Measurements from ENCODE around the gene PODNL1. TPM values are rescaled to one million over a fixed set of nuclear protein-coding genes. Genes with fewer than 3 reads are reported as not detected.
A peak's percentile ranks its signal among the peaks of the same experiment; 100 is the strongest.

PODNL1 gene, protein sequence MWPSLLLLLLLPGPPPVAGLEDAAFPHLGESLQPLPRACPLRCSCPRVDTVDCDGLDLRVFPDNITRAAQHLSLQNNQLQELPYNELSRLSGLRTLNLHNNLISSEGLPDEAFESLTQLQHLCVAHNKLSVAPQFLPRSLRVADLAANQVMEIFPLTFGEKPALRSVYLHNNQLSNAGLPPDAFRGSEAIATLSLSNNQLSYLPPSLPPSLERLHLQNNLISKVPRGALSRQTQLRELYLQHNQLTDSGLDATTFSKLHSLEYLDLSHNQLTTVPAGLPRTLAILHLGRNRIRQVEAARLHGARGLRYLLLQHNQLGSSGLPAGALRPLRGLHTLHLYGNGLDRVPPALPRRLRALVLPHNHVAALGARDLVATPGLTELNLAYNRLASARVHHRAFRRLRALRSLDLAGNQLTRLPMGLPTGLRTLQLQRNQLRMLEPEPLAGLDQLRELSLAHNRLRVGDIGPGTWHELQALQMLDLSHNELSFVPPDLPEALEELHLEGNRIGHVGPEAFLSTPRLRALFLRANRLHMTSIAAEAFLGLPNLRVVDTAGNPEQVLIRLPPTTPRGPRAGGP
- total RNA-seq = not detected in 2 replicates

DNA sequence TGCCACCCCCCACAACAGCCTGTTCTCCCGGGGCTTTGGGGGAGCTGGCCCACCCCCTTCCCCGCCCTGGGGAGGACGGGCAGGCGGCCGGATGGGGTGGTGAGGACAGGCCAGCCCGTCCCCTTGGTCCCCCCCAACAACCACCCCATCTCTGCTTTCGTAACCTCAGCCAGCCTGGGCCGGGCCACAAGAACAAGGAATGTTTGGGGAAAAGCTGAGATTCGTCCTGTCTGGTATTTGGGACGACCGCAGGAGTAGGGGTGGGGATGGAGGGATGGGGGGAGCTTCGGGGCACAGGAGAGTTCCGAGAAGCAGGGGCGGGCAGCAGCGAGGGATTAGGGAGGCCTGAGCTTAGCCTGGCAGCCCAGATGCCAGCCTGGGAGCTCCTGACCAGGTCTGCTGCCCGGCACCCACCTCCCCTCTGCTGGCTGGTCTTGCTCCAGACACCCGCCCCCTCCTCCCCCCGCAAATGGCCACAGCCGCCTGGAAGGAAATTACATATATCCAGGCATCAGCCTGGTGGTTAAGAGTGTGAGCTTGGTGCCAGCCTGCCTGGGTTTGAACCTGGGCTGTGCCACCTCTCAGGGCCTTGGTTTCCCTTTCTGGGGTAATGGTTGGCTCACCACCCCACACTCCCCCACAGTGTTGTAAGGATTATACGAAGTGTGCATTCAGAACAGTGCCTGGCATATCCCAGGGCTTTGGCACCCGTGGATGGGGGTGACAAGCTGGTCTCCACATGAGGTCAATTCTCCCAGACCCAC, at the start of gene PODNL1:
Gene PODNL1 (minus strand): TSS at position 117 of the 764 bp plus-strand sequence. CDS start 236 bp downstream, outside the sequence.
- Mint-ChIP-seq H3K9me3 (no peaks in the 10 kb centered on the region), H3K4me3 (no peak within 1 kb of the TSS), H3K36me3 (ENCODE audit: low read depth) (no peaks in the 10 kb centered on the region), H3K4me1 (ENCODE audit: low read depth) (no peaks in the 10 kb centered on the region), H3K27ac (no peak within 1 kb of the TSS), H3K27me3 (ENCODE audit: insufficient read depth) (peaks cover 7% of the 10 kb centered on the region)
- intact Hi-C loops (cut with micrococcal nuclease) = no loop called here
- no peak for DNase-seq (ENCODE audit: low spot score)

DNA sequence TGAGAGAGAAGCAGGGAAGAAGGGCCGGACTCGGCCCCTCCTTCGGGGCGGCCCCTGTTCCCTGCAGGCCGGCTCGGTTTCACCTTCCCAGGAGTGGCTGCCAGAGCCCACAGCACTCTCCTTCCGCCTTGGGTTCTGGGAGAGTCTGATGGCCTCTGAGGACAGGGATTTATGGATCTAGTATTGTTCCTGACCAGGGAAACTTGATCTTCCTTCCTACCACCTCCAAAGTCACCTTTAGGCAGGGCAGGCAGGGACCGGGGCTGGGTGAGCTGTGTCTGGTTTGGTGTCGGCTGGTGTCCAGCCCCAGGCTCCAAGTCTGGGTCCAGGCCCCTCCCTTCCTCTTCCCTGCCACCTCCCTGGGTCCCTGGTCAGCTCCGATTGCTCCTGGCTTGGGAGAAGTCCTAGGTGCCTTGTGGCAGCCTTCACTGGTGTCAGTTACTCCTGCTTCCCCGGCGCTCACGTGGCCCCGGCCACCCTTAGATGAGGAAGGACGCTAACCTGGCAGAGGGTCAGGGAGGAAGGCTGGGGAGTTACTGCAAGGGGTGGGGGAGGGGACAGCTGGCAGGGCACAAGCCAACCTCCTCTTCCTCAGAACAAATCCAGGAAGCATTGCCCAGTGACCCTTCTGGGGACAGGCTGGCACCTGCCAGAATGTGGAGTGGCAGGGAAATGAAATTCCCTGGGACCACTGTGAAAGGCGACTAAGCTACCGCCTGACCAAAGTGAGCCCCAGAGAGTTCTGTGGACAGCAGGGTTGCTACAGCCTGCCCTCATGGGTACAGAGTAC, 49.1 kb upstream of the PODNL1 start:
- Mint-ChIP-seq H3K27ac (peak overlapping the region; percentile 88), H3K36me3 (ENCODE audit: low read depth) (peaks cover 15% of the 10 kb centered on the region), H3K4me3 (peak overlapping the region; percentile 56), H3K9me3 (no peaks in the 10 kb centered on the region), H3K27me3 (ENCODE audit: insufficient read depth) (no peaks in the 10 kb centered on the region), H3K4me1 (ENCODE audit: low read depth) (peaks cover 40% of the 10 kb centered on the region)
- intact Hi-C loops (cut with micrococcal nuclease) = loop anchor here (2.0 kb wide), 2 partner anchors 86 to 94 kb away; partner anchors contain the start of gene MISP3
- no peak for DNase-seq (ENCODE audit: low spot score)

DNA sequence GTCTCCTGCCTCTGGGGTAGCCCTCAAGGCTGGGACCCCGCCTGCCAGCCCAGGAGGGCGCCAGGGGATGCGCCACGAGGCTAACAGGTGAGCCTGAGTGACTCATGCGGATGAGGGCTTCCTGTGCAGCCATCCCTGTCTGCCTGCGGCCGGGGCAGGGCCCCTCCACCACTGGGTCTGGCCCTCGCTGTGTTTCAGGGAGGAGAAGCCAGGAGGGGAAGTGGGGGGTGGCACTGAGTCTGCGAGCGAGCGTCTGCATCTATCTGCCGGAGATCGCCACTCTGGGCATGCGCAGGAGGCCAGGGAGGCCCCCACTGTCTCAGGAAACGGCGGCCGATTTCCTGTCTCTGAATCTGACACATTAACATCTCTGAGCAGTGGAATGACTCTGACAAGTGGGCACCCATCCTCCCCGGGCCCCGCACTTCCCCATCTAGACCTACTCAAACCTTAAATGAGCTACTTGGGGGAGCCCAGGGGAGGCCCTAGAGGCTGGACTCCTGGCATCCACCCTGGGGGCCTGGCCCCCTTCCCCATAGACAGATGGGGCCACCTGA, 48.2 kb upstream of the PODNL1 start:
- DNase-seq (ENCODE audit: low spot score) = peak; percentile 96
- H3K27me3 Mint-ChIP-seq (ENCODE audit: insufficient read depth) = no peaks in the 10 kb centered on the region
- peaks cover 48% of the 10 kb centered on the region for H3K4me1 Mint-ChIP-seq (ENCODE audit: low read depth)
- no peaks in the 10 kb centered on the region for H3K9me3 Mint-ChIP-seq
- H3K36me3 Mint-ChIP-seq (ENCODE audit: low read depth) = peaks cover 9% of the 10 kb centered on the region
- peak overlapping the region; percentile 56 for H3K4me3 Mint-ChIP-seq
- intact Hi-C loops (cut with micrococcal nuclease) = loop anchor here (1.0 to 2.0 kb wide), 7 partner anchors 20 to 106 kb away; partner anchors contain the start of genes BRME1, CC2D1A, DCAF15 and MISP3
- H3K27ac Mint-ChIP-seq = peak overlapping the region; percentile 88

DNA sequence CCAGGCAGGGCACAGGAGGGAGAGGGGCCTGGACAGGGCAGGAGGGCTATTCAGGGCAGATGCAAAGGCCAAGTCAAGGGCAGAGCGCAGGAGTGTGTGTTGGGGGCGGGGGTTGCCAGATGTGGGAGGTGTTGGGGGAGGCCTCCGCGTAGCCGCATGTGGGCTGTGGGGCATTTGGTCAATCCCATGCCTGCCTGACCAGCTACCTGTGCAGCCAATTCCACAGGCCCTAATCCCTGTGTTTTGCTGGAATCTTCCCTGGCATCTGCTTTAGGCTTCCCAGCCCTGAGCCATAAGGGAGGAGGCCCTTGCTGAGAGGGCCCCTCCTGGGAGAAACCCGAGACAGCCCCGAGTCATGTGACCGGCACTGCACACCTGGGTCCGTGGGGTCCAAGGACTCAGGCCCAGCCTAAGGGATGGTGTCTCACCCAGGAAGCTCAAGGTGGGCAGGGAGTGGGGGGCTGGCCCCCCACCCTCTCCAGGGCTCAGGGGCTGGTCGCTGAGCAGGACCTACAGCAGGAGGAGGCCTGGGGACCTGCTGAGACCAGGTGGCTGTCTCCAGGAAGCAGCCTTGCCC, 47.6 kb upstream of the PODNL1 start:
- no peaks in the 10 kb centered on the region for H3K27me3 Mint-ChIP-seq (ENCODE audit: insufficient read depth)
- H3K9me3 Mint-ChIP-seq = no peaks in the 10 kb centered on the region
- H3K4me3 Mint-ChIP-seq = no peak overlapping the region
- DNase-seq (ENCODE audit: low spot score) = no peak
- H3K36me3 Mint-ChIP-seq (ENCODE audit: low read depth) = peaks cover 4% of the 10 kb centered on the region
- peak overlapping the region; percentile 88 for H3K27ac Mint-ChIP-seq
- intact Hi-C loops (cut with micrococcal nuclease) = loop anchor here (1.0 to 2.0 kb wide), 7 partner anchors 20 to 106 kb away; partner anchors contain the start of genes BRME1, CC2D1A, DCAF15 and MISP3
- H3K4me1 Mint-ChIP-seq (ENCODE audit: low read depth) = peaks cover 48% of the 10 kb centered on the region

DNA sequence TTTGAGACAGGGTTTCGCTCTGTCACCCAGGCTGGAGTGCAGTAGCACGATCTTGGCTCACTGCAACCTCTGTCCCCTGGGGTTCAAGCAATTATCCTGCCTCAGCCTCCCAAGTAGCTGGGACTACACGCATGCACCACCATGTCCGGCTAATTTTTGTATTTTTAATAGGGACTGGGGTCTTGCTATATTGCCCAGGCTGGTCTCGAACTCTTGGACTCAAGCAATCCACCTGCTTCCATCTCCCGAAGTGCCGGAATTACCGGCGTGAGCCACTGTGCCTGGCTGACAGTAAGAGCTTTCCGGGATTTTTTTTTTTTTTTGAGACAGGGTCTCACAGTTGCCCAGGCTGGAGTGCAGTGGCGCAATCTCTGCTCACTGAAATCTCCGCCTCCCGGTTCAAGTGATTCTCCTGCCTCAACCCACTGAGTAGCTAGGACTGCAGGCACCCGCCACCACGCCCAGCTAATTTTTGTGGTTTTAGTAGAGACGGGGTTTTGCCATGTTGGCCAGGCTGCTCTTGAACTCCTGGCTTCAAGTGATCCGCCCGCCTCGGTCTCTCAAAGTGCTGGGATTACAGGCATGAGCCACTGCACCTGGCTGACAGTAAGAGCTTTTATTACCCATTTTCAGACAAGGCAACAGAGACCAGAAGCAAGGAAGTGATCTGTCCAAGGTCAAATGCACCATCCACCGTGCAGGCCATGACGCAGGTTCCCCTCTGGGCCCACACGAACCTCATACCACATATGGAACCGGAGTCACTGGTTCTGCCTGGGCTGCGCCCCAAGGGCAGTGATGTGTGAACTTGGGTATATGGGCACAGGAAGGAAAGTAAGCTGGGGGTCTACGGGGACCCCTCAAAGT, 46.9 kb upstream of the PODNL1 start:
- no peaks in the 10 kb centered on the region for H3K9me3 Mint-ChIP-seq
- DNase-seq (ENCODE audit: low spot score) = no peak
- intact Hi-C loops (cut with micrococcal nuclease) = no loop called here
- no peaks in the 10 kb centered on the region for H3K27me3 Mint-ChIP-seq (ENCODE audit: insufficient read depth)
- H3K27ac Mint-ChIP-seq = peak overlapping the region; percentile 88
- H3K36me3 Mint-ChIP-seq (ENCODE audit: low read depth) = peaks cover 2% of the 10 kb centered on the region
- H3K4me1 Mint-ChIP-seq (ENCODE audit: low read depth) = peaks cover 48% of the 10 kb centered on the region
- no peak overlapping the region for H3K4me3 Mint-ChIP-seq

DNA sequence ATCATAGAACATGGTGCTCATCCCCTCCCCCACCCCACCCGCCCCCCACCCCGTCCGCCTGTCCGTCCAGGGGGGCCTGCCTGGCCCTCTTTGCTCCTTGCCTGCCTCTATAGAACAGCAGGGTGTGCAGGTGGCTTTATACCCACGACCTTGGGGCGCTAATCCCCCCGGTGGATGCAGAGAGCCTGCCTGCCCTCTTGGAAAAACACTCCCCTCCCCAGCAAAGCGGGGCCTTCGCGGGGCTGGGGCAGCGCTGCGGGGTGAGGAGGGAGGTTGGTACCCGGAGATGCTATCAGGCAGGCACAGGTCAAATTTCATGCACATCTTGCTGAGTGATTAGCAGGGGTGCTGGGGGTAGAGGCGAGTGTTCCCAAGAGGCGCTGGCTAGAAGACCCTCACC, 46.0 kb upstream of the PODNL1 start:
- peaks cover 42% of the 10 kb centered on the region for H3K4me1 Mint-ChIP-seq (ENCODE audit: low read depth)
- H3K36me3 Mint-ChIP-seq (ENCODE audit: low read depth) = peaks cover 2% of the 10 kb centered on the region
- no peak overlapping the region for H3K4me3 Mint-ChIP-seq
- no peak overlapping the region for H3K27ac Mint-ChIP-seq
- no peaks in the 10 kb centered on the region for H3K9me3 Mint-ChIP-seq
- H3K27me3 Mint-ChIP-seq (ENCODE audit: insufficient read depth) = no peaks in the 10 kb centered on the region
- no peak for DNase-seq (ENCODE audit: low spot score)
- intact Hi-C loops (cut with micrococcal nuclease) = no loop called here

DNA sequence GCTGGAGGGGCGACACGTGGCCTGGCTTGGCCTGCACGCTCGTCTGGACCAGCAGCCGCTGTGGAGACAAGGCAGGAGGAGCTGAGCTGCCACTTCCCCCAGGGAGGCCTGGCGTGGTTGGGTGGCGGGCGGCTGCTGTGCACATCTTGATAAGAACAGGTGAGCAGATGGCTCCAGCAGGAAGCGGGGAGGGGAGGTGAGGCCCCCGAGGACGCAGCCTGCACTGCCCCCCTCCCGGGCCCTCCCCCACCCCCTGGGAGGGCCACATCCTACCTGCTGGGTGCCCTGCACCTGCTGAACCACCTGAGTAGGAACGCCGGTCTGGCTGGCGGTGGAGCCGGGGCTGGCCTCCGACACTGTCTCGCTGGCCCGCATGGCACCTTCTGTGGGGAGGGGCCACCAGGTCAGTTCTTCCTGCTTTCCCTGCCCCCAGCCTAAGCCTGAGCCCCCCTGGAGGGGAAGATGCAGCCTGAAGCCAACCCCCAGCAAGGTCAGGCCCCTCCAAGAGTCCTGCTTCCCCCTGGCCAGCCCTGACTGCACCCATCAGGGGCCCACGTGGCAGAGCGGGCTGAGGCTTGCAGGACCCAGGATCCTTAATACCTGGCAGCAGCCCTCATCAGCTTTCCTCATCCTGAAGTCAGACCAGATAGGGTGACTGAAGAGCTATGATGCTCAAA, 45.1 kb upstream of the PODNL1 start:
- H3K27ac Mint-ChIP-seq = no peak overlapping the region

DNA sequence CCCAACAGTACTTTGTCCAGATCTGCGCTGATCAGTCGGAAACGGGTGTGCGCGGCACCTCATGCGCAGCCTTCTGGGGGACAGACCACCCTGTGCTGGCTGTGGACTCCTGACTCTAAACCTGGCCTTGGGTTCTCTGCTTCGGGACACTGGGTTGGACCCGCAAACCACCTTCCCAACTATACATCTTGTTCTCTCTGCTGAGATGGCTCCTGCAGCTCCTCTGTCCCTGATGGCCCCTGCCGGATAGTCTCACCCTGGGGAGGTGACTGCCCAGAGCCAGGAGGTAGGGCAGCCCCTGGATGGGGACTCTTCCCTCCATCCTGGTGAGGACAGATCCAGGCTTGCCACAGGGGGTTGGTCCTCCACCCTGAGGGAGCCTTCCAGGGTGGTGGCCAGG, 44.6 kb upstream of the PODNL1 start:
- H3K4me1 Mint-ChIP-seq (ENCODE audit: low read depth) = peaks cover 32% of the 10 kb centered on the region
- no peaks in the 10 kb centered on the region for H3K9me3 Mint-ChIP-seq
- H3K27me3 Mint-ChIP-seq (ENCODE audit: insufficient read depth) = no peaks in the 10 kb centered on the region
- H3K36me3 Mint-ChIP-seq (ENCODE audit: low read depth) = peaks cover 2% of the 10 kb centered on the region
- H3K27ac Mint-ChIP-seq = no peak overlapping the region
- intact Hi-C loops (cut with micrococcal nuclease) = no loop called here
- DNase-seq (ENCODE audit: low spot score) = no peak
- H3K4me3 Mint-ChIP-seq = no peak overlapping the region

More for the DNA sequence above, 45.1 kb upstream of the PODNL1 start:
- H3K4me1 Mint-ChIP-seq (ENCODE audit: low read depth) = peaks cover 34% of the 10 kb centered on the region
- no peak overlapping the region for H3K4me3 Mint-ChIP-seq
- no peaks in the 10 kb centered on the region for H3K9me3 Mint-ChIP-seq
- no peak for DNase-seq (ENCODE audit: low spot score)
- intact Hi-C loops (cut with micrococcal nuclease) = no loop called here
- no peaks in the 10 kb centered on the region for H3K27me3 Mint-ChIP-seq (ENCODE audit: insufficient read depth)
- H3K36me3 Mint-ChIP-seq (ENCODE audit: low read depth) = peaks cover 2% of the 10 kb centered on the region

DNA sequence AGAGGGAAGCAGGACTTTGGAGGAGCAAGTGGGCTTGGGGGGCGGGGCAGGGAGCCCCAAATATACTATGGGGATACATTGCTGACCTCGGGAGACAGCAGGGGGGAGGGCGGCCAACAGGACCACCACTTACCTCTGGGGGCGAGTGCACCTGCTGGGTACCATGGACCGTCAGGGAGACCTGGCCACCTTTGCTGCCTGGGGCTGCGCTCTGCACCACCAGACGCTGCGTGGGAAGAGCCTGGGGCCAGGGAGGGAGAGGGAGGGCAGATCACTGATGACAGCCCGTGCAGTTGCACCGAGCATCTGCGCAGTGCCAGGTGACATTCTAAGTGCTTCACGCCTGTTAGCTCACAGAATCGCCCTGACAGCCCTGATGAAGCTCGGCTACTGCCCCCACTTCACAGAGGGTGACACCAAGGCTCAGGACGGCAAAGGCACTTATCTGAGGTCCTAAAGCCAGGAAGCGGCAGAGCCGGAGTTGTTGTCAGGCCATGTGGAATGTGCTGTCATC, 43.8 kb upstream of the PODNL1 start:
- no peak overlapping the region for H3K4me3 Mint-ChIP-seq
- peaks cover 28% of the 10 kb centered on the region for H3K4me1 Mint-ChIP-seq (ENCODE audit: low read depth)
- no peaks in the 10 kb centered on the region for H3K9me3 Mint-ChIP-seq
- no peak for DNase-seq (ENCODE audit: low spot score)
- H3K27me3 Mint-ChIP-seq (ENCODE audit: insufficient read depth) = no peaks in the 10 kb centered on the region
- peaks cover 2% of the 10 kb centered on the region for H3K36me3 Mint-ChIP-seq (ENCODE audit: low read depth)
- H3K27ac Mint-ChIP-seq = no peak overlapping the region
- intact Hi-C loops (cut with micrococcal nuclease) = no loop called here

DNA sequence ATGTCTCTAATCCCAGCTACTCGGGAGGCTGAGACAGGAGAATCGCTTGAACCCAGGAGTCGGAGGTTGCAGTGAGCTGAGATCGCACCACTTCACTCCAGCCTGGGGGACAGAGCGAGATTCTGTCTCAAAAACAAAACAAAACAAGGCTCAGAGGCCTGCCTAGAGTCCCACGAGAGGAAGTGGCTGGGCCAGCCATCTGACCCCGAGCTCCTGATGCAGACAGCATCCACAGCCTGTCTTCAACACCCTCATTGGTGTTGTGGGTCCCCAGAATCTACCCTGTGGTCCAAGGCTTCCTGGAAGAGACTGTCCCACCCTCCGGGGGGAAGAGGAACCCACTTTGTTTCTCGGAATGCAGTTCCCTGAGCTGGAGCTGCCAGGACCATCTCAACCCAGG, 43.2 kb upstream of the PODNL1 start:
- Mint-ChIP-seq H3K27me3 (ENCODE audit: insufficient read depth) (no peaks in the 10 kb centered on the region), H3K27ac (peak overlapping the region; percentile 29), H3K4me1 (ENCODE audit: low read depth) (peaks cover 23% of the 10 kb centered on the region), H3K4me3 (no peak overlapping the region), H3K9me3 (no peaks in the 10 kb centered on the region), H3K36me3 (ENCODE audit: low read depth) (peaks cover 4% of the 10 kb centered on the region)
- DNase-seq (ENCODE audit: low spot score) = no peak
- intact Hi-C loops (cut with micrococcal nuclease) = no loop called here

DNA sequence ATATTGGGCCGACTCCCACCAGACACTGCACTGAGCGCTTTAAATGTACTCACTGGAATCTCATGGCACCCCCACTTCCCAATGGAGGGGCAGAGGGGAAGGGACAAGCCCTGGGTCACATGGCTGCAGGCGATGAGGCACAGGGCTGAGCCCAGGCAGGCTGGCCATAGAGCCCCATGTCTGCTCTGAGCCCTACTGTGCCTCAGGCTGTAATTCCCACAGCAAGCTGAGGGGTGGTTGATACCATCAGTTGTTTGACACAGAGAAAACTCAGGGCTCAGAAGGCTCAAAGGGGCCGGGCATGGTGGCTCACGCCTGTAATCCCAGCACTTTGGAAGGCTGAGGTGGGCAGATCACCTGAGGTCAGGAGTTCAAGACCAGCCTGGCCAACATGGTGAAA, 42.8 kb upstream of the PODNL1 start:
- H3K9me3 Mint-ChIP-seq = no peaks in the 10 kb centered on the region
- H3K4me3 Mint-ChIP-seq = no peak overlapping the region
- H3K27me3 Mint-ChIP-seq (ENCODE audit: insufficient read depth) = no peaks in the 10 kb centered on the region
- H3K36me3 Mint-ChIP-seq (ENCODE audit: low read depth) = peaks cover 5% of the 10 kb centered on the region
- peaks cover 19% of the 10 kb centered on the region for H3K4me1 Mint-ChIP-seq (ENCODE audit: low read depth)
- intact Hi-C loops (cut with micrococcal nuclease) = no loop called here
- H3K27ac Mint-ChIP-seq = peak overlapping the region; percentile 29
- DNase-seq (ENCODE audit: low spot score) = no peak
